ENCODE results near the gene COA6. TPM values are rescaled to one million over a fixed set of nuclear protein-coding genes. Genes with fewer than 3 reads are reported as not detected.

COA6 gene
- total and polyA plus RNA-seq, 2 of the 8 experiments (the other 6 are each of a cell fraction or from before 2014, with no cell fraction given) = 22.9 to 44.9 TPM

DNA sequence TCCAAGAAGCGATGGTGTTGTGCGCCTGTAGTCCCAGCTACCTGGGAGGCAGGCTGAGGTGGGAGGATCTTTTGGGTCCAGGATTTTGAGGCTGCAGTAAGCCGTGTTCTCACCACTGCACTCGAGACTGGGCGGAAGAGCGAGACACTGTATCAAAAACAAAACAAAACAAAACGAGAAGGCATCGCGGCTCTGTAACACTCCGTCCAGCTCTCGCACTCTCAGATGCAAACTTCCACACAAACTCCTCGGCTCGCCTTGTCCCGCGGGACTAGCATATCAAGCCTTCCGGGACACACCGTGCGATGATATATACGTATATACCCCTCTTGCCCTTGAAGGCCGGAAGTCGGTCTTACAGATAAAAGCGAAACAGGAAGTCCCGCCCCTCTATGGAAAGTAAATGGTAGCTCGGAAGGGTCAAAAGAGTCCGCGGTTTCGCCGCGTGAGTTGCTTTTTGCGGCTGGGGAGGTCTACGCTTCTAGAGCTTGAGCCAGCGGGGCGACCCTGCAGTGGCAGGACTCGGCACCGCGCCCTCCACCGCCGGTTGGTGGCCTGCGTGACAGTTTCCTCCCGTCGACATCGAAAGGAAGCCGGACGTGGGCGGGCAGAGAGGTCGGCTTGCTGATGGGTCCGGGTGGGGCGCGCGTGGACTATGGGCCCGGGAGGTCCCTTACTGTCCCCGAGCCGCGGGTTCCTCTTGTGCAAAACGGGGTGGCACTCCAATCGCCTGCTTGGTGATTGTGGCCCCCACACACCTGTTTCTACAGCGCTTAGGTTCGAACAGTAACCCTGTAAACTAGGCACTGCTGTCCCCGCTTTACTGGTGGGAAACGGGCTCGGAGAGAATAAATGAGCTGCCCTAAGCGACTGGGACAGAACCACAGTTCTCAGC lies at the start of gene COA6 (continued):
- TF ChIP-seq, protein P1, sequence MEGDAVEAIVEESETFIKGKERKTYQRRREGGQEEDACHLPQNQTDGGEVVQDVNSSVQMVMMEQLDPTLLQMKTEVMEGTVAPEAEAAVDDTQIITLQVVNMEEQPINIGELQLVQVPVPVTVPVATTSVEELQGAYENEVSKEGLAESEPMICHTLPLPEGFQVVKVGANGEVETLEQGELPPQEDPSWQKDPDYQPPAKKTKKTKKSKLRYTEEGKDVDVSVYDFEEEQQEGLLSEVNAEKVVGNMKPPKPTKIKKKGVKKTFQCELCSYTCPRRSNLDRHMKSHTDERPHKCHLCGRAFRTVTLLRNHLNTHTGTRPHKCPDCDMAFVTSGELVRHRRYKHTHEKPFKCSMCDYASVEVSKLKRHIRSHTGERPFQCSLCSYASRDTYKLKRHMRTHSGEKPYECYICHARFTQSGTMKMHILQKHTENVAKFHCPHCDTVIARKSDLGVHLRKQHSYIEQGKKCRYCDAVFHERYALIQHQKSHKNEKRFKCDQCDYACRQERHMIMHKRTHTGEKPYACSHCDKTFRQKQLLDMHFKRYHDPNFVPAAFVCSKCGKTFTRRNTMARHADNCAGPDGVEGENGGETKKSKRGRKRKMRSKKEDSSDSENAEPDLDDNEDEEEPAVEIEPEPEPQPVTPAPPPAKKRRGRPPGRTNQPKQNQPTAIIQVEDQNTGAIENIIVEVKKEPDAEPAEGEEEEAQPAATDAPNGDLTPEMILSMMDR (IDR thresholded peaks at IDR 0.05; ENCODE audit: control extremely low read depth in 1 of 3, insufficient read depth in 1 of 3, low read depth in 1 of 3, low read length in 3 of 3) = no peak
- TF ChIP-seq HDAC6 (IDR thresholded peaks at IDR 0.05; ENCODE audit: low read depth, low read length) = no peak
- TF ChIP-seq, protein P2, sequence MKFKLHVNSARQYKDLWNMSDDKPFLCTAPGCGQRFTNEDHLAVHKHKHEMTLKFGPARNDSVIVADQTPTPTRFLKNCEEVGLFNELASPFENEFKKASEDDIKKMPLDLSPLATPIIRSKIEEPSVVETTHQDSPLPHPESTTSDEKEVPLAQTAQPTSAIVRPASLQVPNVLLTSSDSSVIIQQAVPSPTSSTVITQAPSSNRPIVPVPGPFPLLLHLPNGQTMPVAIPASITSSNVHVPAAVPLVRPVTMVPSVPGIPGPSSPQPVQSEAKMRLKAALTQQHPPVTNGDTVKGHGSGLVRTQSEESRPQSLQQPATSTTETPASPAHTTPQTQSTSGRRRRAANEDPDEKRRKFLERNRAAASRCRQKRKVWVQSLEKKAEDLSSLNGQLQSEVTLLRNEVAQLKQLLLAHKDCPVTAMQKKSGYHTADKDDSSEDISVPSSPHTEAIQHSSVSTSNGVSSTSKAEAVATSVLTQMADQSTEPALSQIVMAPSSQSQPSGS (IDR thresholded peaks at IDR 0.05; ENCODE audit: low read length) = no peak
- TF ChIP-seq JUND (IDR thresholded peaks at IDR 0.05; ENCODE audit: low read length) = no peak
- TF ChIP-seq NANOG (IDR thresholded peaks at IDR 0.05; ENCODE audit: insufficient read depth, low read depth, low read length, poor library complexity, severe bottlenecking) = no peak
- peak; percentile 79 for TF ChIP-seq TAF1 (IDR thresholded peaks at IDR 0.05; ENCODE audit: low read depth, low read length)
- TF ChIP-seq CBX8 (IDR thresholded peaks at IDR 0.05; ENCODE audit: borderline replicate concordance, low read depth, low read length) = no peak
- TF ChIP-seq SAP30 (IDR thresholded peaks at IDR 0.05; ENCODE audit: insufficient read depth, insufficient replicate concordance, low read length) = no peak
- TF ChIP-seq RAD21 (IDR thresholded peaks at IDR 0.05 in 1 of 2, conservative IDR thresholded peaks at IDR 0.05 in 1 of 2; ENCODE audit: low read depth in 2 of 2, low read length in 2 of 2) = no peak
- no peak for TF ChIP-seq MAFK (IDR thresholded peaks at IDR 0.05; ENCODE audit: low read depth, low read length)
- TF ChIP-seq POLR2AphosphoS5 (IDR thresholded peaks at IDR 0.05; ENCODE audit: low read depth, low read length) = peak; percentile 81
- peak; percentile 57; the same call in 1 of the 2 replicates for TF ChIP-seq KDM5A (IDR thresholded peaks at IDR 0.05; ENCODE audit: low read length)
- 0 out of 2 replicates have a peak, but pooled peaks have one; percentile 10 for TF ChIP-seq CREB1 (IDR thresholded peaks at IDR 0.05)
- peak; percentile 38; the same call in 1 of the 2 replicates for TF ChIP-seq KDM1A (IDR thresholded peaks at IDR 0.05; ENCODE audit: borderline replicate concordance, low read length)
- no peak for TF ChIP-seq CBX5 (IDR thresholded peaks at IDR 0.05; ENCODE audit: low read depth, low read length)
- TF ChIP-seq SP1 (IDR thresholded peaks at IDR 0.05; ENCODE audit: low read depth, low read length) = no peak
- TF ChIP-seq RBBP5 (IDR thresholded peaks at IDR 0.05; ENCODE audit: borderline replicate concordance, low read depth, low read length) = peak; percentile 65; the same call in 1 of the 2 replicates
- TF ChIP-seq RXRA (IDR thresholded peaks at IDR 0.05; ENCODE audit: insufficient read depth, low read depth, low read length) = no peak

Data from H1 (cell line).